ENCODE measurements around the gene ULBP3. TPM values are rescaled to one million over a fixed set of nuclear protein-coding genes. Genes with fewer than 3 reads are reported as not detected.

Gene ULBP3
- total RNA-seq (under 1 TPM; 0.34 to 0.67 (median 0.40) TPM), polyA plus RNA-seq (under 1 TPM; 0.15 to 0.55 (median 0.32) TPM)
- long read RNA-seq, donor 1, result 0 reads
- long read RNA-seq, donor 2, result 0 reads

- Histone ChIP-seq H3K9me3 (no peaks in the 10 kb centered on the region), H3K4me1 (peaks cover 6% of the 10 kb centered on the region), H3K27ac (peak within 1 kb of the TSS; percentile 63), H3K27me3 (ENCODE audit: insufficient read depth in 3 of 3, low read length in 2 of 3) (no peaks in the 10 kb centered on the region), H3K4me3 (peak within 1 kb of the TSS; percentile 73), H3K36me3 (ENCODE audit: insufficient read depth in 1 of 2, low read depth in 1 of 2) (no peaks in the 10 kb centered on the region)
- peak; percentile 56 for TF ChIP-seq CTCF (IDR thresholded peaks at IDR 0.05)
- 2 to 4% (median 4%) methylated on average over 60 to 72 of the region's 72 CpGs for WGBS, 3 donors
- intact Hi-C loops (cut with DNase I), result no loop called here
- ATAC-seq (peak; percentile 87 to 93 (median 91)), DNase-seq (peak; percentile 91 to 94)
Measured at GRCh38 chr6:150068720-150069648, at the start of gene ULBP3. Gene ULBP3, minus strand, starts transcription at chr6:150069121. Its CDS starts 55 bp downstream, at chr6:150069066.

GRCh38 chr6:150118627-150119026, 49.7 kb upstream of the ULBP3 start:
- ATAC-seq, result no peak
- H3K27me3 ChIP-seq (ENCODE audit: insufficient read depth in 3 of 3, low read length in 2 of 3), result no peaks in the 10 kb centered on the region
- no peak overlapping the region for H3K27ac ChIP-seq
- H3K4me3 ChIP-seq, result no peak overlapping the region
- no peaks in the 10 kb centered on the region for H3K4me1 ChIP-seq
- TF ChIP-seq CTCF (IDR thresholded peaks at IDR 0.05), result no peak
- no peak for DNase-seq
- intact Hi-C loops (cut with DNase I), result no loop called here
- H3K36me3 ChIP-seq (ENCODE audit: insufficient read depth in 1 of 2, low read depth in 1 of 2), result no peaks in the 10 kb centered on the region
- H3K9me3 ChIP-seq, result no peaks in the 10 kb centered on the region
- 89 to 93% (median 91%) methylated on average over 9 of the region's 9 CpGs for WGBS, 3 donors

DNA sequence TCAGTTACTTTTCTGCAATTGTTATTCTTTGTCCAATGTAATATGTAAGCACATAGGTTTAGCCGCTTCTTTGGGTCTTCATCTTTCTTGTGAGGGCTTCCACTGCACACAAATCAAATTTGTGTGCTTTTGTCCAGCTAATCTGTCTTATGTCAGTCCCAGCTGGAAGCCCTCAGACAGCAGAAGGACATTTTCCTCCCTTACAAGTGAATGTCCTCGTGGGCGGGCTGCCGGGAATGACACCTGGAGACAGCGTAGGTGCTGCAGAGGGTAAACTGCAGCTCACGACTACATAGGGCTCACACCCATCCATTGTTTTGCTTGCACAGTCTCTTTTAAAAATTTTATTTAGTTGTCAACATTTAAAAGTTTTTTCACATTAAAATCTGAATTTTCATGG, 49.3 kb upstream of the ULBP3 start:
- Histone ChIP-seq H3K4me3 (no peak overlapping the region), H3K36me3 (ENCODE audit: insufficient read depth in 1 of 2, low read depth in 1 of 2) (no peaks in the 10 kb centered on the region), H3K4me1 (no peaks in the 10 kb centered on the region), H3K27ac (no peak overlapping the region), H3K9me3 (no peaks in the 10 kb centered on the region), H3K27me3 (ENCODE audit: insufficient read depth in 3 of 3, low read length in 2 of 3) (no peaks in the 10 kb centered on the region)
- no peak for TF ChIP-seq CTCF (IDR thresholded peaks at IDR 0.05)
- 85 to 91% (median 90%) methylated on average over 6 of the region's 6 CpGs for WGBS, 3 donors
- intact Hi-C loops (cut with DNase I), result no loop called here
- DNase-seq (no peak), ATAC-seq (no peak)

GRCh38 chr6:150116200-150116800, 47.4 kb upstream of the ULBP3 start:
- H3K27me3 ChIP-seq (ENCODE audit: insufficient read depth in 3 of 3, low read length in 2 of 3), result no peaks in the 10 kb centered on the region
- no peak for DNase-seq
- TF ChIP-seq CTCF (IDR thresholded peaks at IDR 0.05), result no peak
- no peaks in the 10 kb centered on the region for H3K36me3 ChIP-seq (ENCODE audit: insufficient read depth in 1 of 2, low read depth in 1 of 2)
- no peaks in the 10 kb centered on the region for H3K4me1 ChIP-seq
- H3K27ac ChIP-seq, result no peak overlapping the region
- no peak for ATAC-seq
- no peak overlapping the region for H3K4me3 ChIP-seq
- WGBS, 3 donors, result 87 to 91% (median 89%) methylated on average over 8 of the region's 8 CpGs
- intact Hi-C loops (cut with DNase I), result no loop called here
- no peaks in the 10 kb centered on the region for H3K9me3 ChIP-seq
